Measurements from ENCODE around the gene RALGAPB. TPM values are rescaled to one million over a fixed set of nuclear protein-coding genes. Genes with fewer than 3 reads are reported as not detected.

RALGAPB gene
- total and polyA plus RNA-seq, 2 experiments from 2014 or later: 10.2 to 40.4 TPM

DNA sequence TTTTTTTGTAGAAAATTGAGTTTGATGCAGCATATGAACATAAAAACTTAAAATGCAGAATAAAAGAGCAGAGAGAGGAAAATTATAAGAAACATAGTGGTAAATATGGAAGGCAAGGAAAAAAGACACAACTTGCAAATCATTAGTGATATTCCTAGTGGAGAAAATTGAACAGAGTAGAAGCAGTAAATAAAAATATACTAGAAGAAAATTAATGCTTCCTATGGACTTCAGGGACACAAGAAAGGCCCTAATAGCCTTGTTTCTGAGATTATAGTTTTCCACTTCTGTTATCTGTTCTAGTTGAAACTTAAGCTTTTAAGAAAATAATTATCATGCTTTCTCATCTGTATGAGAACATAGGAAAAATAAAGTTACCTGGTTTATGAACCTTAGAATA, 82.8 kb downstream of the RALGAPB start:
- no peak for DNase-seq (ENCODE audit: low spot score)
- Histone ChIP-seq H3K9me2 (ENCODE audit: insufficient read depth) (no peaks in the 10 kb centered on the region), H2AFZ (no peak overlapping the region), H3K4me1 (ENCODE audit: insufficient read depth) (no peaks in the 10 kb centered on the region), H3K4me2 (no peak overlapping the region), H3K27me3 (ENCODE audit: insufficient read depth) (no peaks in the 10 kb centered on the region), H3K79me2 (replicated peaks; ENCODE audit: insufficient read depth) (no peaks in the 10 kb centered on the region), H3K4me3 (no peak overlapping the region), H3K27ac (ENCODE audit: low read depth) (no peak overlapping the region), H3K36me3 (ENCODE audit: insufficient read depth) (peaks cover 17% of the 10 kb centered on the region), H3F3A (replicated peaks; ENCODE audit: low read depth) (no peaks in the 10 kb centered on the region), H4K20me1 (replicated peaks; ENCODE audit: insufficient read depth) (no peaks in the 10 kb centered on the region)
- TF ChIP-seq EZH2 (IDR thresholded peaks at IDR 0.05; ENCODE audit: low read depth, unreplicated experiment): no peak
- no peak for TF ChIP-seq CREB1 (CRISPR knock-in tag; IDR thresholded peaks at IDR 0.05; ENCODE audit: low read depth)
- no peak for TF ChIP-seq EZH2phosphoT487 (IDR thresholded peaks at IDR 0.05; ENCODE audit: unreplicated experiment)
- no peak for TF ChIP-seq POLR2AphosphoS5 (IDR thresholded peaks at IDR 0.05; ENCODE audit: low read depth)
- TF ChIP-seq, protein P1, sequence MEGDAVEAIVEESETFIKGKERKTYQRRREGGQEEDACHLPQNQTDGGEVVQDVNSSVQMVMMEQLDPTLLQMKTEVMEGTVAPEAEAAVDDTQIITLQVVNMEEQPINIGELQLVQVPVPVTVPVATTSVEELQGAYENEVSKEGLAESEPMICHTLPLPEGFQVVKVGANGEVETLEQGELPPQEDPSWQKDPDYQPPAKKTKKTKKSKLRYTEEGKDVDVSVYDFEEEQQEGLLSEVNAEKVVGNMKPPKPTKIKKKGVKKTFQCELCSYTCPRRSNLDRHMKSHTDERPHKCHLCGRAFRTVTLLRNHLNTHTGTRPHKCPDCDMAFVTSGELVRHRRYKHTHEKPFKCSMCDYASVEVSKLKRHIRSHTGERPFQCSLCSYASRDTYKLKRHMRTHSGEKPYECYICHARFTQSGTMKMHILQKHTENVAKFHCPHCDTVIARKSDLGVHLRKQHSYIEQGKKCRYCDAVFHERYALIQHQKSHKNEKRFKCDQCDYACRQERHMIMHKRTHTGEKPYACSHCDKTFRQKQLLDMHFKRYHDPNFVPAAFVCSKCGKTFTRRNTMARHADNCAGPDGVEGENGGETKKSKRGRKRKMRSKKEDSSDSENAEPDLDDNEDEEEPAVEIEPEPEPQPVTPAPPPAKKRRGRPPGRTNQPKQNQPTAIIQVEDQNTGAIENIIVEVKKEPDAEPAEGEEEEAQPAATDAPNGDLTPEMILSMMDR (conservative IDR thresholded peaks at IDR 0.05; ENCODE audit: low read depth in 2 of 2): no peak
- TF ChIP-seq, protein P2, sequence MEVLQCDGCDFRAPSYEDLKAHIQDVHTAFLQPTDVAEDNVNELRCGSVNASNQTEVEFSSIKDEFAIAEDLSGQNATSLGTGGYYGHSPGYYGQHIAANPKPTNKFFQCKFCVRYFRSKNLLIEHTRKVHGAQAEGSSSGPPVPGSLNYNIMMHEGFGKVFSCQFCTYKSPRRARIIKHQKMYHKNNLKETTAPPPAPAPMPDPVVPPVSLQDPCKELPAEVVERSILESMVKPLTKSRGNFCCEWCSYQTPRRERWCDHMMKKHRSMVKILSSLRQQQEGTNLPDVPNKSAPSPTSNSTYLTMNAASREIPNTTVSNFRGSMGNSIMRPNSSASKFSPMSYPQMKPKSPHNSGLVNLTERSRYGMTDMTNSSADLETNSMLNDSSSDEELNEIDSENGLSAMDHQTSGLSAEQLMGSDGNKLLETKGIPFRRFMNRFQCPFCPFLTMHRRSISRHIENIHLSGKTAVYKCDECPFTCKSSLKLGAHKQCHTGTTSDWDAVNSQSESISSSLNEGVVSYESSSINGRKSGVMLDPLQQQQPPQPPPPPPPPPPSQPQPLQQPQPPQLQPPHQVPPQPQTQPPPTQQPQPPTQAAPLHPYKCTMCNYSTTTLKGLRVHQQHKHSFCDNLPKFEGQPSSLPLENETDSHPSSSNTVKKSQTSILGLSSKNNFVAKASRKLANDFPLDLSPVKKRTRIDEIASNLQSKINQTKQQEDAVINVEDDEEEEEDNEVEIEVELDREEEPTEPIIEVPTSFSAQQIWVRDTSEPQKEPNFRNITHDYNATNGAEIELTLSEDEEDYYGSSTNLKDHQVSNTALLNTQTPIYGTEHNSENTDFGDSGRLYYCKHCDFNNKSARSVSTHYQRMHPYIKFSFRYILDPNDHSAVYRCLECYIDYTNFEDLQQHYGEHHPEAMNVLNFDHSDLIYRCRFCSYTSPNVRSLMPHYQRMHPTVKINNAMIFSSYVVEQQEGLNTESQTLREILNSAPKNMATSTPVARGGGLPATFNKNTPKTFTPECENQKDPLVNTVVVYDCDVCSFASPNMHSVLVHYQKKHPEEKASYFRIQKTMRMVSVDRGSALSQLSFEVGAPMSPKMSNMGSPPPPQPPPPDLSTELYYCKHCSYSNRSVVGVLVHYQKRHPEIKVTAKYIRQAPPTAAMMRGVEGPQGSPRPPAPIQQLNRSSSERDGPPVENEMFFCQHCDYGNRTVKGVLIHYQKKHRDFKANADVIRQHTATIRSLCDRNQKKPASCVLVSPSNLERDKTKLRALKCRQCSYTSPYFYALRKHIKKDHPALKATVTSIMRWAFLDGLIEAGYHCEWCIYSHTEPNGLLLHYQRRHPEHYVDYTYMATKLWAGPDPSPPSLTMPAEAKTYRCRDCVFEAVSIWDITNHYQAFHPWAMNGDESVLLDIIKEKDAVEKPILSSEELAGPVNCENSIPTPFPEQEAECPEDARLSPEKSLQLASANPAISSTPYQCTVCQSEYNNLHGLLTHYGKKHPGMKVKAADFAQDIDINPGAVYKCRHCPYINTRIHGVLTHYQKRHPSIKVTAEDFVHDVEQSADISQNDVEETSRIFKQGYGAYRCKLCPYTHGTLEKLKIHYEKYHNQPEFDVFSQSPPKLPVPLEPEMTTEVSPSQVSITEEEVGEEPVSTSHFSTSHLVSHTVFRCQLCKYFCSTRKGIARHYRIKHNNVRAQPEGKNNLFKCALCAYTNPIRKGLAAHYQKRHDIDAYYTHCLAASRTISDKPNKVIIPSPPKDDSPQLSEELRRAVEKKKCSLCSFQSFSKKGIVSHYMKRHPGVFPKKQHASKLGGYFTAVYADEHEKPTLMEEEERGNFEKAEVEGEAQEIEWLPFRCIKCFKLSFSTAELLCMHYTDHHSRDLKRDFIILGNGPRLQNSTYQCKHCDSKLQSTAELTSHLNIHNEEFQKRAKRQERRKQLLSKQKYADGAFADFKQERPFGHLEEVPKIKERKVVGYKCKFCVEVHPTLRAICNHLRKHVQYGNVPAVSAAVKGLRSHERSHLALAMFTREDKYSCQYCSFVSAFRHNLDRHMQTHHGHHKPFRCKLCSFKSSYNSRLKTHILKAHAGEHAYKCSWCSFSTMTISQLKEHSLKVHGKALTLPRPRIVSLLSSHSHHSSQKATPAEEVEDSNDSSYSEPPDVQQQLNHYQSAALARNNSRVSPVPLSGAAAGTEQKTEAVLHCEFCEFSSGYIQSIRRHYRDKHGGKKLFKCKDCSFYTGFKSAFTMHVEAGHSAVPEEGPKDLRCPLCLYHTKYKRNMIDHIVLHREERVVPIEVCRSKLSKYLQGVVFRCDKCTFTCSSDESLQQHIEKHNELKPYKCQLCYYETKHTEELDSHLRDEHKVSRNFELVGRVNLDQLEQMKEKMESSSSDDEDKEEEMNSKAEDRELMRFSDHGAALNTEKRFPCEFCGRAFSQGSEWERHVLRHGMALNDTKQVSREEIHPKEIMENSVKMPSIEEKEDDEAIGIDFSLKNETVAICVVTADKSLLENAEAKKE (CRISPR knock-in tag; IDR thresholded peaks at IDR 0.05): no peak
- TF ChIP-seq ZNF114 (CRISPR knock-in tag; IDR thresholded peaks at IDR 0.05): no peak
- no peak for TF ChIP-seq NANOG (IDR thresholded peaks at IDR 0.05; ENCODE audit: borderline replicate concordance)
- TF ChIP-seq, protein P3, sequence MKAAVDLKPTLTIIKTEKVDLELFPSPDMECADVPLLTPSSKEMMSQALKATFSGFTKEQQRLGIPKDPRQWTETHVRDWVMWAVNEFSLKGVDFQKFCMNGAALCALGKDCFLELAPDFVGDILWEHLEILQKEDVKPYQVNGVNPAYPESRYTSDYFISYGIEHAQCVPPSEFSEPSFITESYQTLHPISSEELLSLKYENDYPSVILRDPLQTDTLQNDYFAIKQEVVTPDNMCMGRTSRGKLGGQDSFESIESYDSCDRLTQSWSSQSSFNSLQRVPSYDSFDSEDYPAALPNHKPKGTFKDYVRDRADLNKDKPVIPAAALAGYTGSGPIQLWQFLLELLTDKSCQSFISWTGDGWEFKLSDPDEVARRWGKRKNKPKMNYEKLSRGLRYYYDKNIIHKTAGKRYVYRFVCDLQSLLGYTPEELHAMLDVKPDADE (IDR thresholded peaks at IDR 0.05): no peak
- no peak for TF ChIP-seq ZNF331 (CRISPR knock-in tag; IDR thresholded peaks at IDR 0.05; ENCODE audit: low read depth)
- no peak for TF ChIP-seq JUNB (IDR thresholded peaks at IDR 0.05; ENCODE audit: unreplicated experiment)
- TF ChIP-seq, protein P4, sequence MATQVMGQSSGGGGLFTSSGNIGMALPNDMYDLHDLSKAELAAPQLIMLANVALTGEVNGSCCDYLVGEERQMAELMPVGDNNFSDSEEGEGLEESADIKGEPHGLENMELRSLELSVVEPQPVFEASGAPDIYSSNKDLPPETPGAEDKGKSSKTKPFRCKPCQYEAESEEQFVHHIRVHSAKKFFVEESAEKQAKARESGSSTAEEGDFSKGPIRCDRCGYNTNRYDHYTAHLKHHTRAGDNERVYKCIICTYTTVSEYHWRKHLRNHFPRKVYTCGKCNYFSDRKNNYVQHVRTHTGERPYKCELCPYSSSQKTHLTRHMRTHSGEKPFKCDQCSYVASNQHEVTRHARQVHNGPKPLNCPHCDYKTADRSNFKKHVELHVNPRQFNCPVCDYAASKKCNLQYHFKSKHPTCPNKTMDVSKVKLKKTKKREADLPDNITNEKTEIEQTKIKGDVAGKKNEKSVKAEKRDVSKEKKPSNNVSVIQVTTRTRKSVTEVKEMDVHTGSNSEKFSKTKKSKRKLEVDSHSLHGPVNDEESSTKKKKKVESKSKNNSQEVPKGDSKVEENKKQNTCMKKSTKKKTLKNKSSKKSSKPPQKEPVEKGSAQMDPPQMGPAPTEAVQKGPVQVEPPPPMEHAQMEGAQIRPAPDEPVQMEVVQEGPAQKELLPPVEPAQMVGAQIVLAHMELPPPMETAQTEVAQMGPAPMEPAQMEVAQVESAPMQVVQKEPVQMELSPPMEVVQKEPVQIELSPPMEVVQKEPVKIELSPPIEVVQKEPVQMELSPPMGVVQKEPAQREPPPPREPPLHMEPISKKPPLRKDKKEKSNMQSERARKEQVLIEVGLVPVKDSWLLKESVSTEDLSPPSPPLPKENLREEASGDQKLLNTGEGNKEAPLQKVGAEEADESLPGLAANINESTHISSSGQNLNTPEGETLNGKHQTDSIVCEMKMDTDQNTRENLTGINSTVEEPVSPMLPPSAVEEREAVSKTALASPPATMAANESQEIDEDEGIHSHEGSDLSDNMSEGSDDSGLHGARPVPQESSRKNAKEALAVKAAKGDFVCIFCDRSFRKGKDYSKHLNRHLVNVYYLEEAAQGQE (IDR thresholded peaks at IDR 0.05; ENCODE audit: unreplicated experiment): no peak
- TF ChIP-seq STAT1 (IDR thresholded peaks at IDR 0.05; ENCODE audit: unreplicated experiment): no peak
- no peaks in the 10 kb centered on the region for H3K9me3 Mint-ChIP-seq
- 0 out of 3 replicates have a peak, but pooled peaks cover 4% of the 10 kb centered on the region for H3K4me1 Mint-ChIP-seq
- no peaks in the 10 kb centered on the region for H3K27me3 Mint-ChIP-seq (ENCODE audit: insufficient read depth, low read depth, poor library complexity)
- peaks cover 31% of the 10 kb centered on the region for H3K36me3 Mint-ChIP-seq (ENCODE audit: low read depth)
- H3K4me3 Mint-ChIP-seq: no peak overlapping the region
- ATAC-seq: no peak
- no peak overlapping the region for H3K27ac Mint-ChIP-seq

Measured in GM23338 (cell line).